Neural crest cell (in vitro differentiated cells): ENCODE data around the gene MYO10. TPM values are rescaled to one million over a fixed set of nuclear protein-coding genes. Genes with fewer than 3 reads are reported as not detected.

ENCODE experiments used
- DNase-seq: peaks from one replicate; pipeline ENCODE4 v3.0.0; 2021; ENCODE audit warnings: low read depth, mixed read lengths, low spot score
- H3K27ac Mint-ChIP-seq: one replicate; pipeline ENCODE4 v1.8.0; 2021; ENCODE audit warnings: mild to moderate bottlenecking, mixed read lengths; ENCODE audit not compliant: unreplicated experiment
- H3K27me3 Mint-ChIP-seq: 2 replicates; pipeline ENCODE4 v1.8.0; 2021; ENCODE audit warnings: low read depth, mild to moderate bottlenecking, mixed read lengths
- H3K36me3 Mint-ChIP-seq: 2 replicates; pipeline ENCODE4 v1.8.0; 2021; ENCODE audit warnings: low read depth, mild to moderate bottlenecking, mixed read lengths
- H3K4me1 Mint-ChIP-seq: 2 replicates; pipeline ENCODE4 v1.8.0; 2021; ENCODE audit warnings: mixed read lengths
- H3K4me3 Mint-ChIP-seq: one replicate; pipeline ENCODE4 v1.8.0; 2021; ENCODE audit warnings: mild to moderate bottlenecking, mixed read lengths
- H3K9me3 Mint-ChIP-seq: 2 replicates; pipeline ENCODE4 v1.8.0; 2021; ENCODE audit warnings: mixed read lengths
- CTCF ChIP-seq: fragments of 200-600 bp; sonication (generic); conservative IDR thresholded peaks from 2 replicates; pipeline ENCODE4 v1.5.0; 2021; ENCODE audit warnings: antibody characterized with exemption, mild to moderate bottlenecking
- total RNA-seq: library from RNA; stranded (reverse); gene quantifications from 2 replicates; pipeline ENCODE4 v1.2.1, GENCODE V29; 2021

Gene MYO10
- total RNA-seq, 1 donor from 2014 or later: 94.4 TPM

GRCh38 chr5:16897800-16898199 is 38.3 kb downstream of the MYO10 start:
- Mint-ChIP-seq H3K4me3 (peak overlapping the region; percentile 63), H3K36me3 (no peaks in the 10 kb centered on the region), H3K27me3 (no peaks in the 10 kb centered on the region), H3K4me1 (peaks cover 67% of the 10 kb centered on the region), H3K27ac (peak overlapping the region; percentile 95), H3K9me3 (no peaks in the 10 kb centered on the region)
- DNase-seq: no peak
- no peak for TF ChIP-seq CTCF

- Mint-ChIP-seq H3K4me3 (peak overlapping the region; percentile 63), H3K36me3 (no peaks in the 10 kb centered on the region)
These were observed 38.8 kb downstream of the MYO10 start for GRCh38 chr5:16897284-16897704.

GRCh38 chr5:16896767-16897166 is 39.3 kb downstream of the MYO10 start:
- Mint-ChIP-seq H3K4me3 (peak overlapping the region; percentile 7), H3K27me3 (no peaks in the 10 kb centered on the region), H3K27ac (no peak overlapping the region), H3K4me1 (peaks cover 76% of the 10 kb centered on the region), H3K9me3 (no peaks in the 10 kb centered on the region), H3K36me3 (no peaks in the 10 kb centered on the region)
- DNase-seq: no peak
- no peak for TF ChIP-seq CTCF

More at GRCh38 chr5:16897284-16897704, 38.8 kb downstream of the MYO10 start:
- H3K9me3 Mint-ChIP-seq: no peaks in the 10 kb centered on the region
- no peak for DNase-seq
- H3K27ac Mint-ChIP-seq: peak overlapping the region; percentile 95
- peaks cover 71% of the 10 kb centered on the region for H3K4me1 Mint-ChIP-seq
- H3K27me3 Mint-ChIP-seq: no peaks in the 10 kb centered on the region
- no peak for TF ChIP-seq CTCF

- H3K4me1 Mint-ChIP-seq: peaks cover 80% of the 10 kb centered on the region
- no peaks in the 10 kb centered on the region for H3K36me3 Mint-ChIP-seq
- peak; percentile 16 for DNase-seq
- H3K27ac Mint-ChIP-seq: peak overlapping the region; percentile 77
- H3K4me3 Mint-ChIP-seq: peak overlapping the region; percentile 64
- no peaks in the 10 kb centered on the region for H3K9me3 Mint-ChIP-seq
- no peaks in the 10 kb centered on the region for H3K27me3 Mint-ChIP-seq
- no peak for TF ChIP-seq CTCF
These were observed 41.6 kb downstream of the MYO10 start for GRCh38 chr5:16894236-16895057.

GRCh38 chr5:16891033-16891432 is 45.1 kb downstream of the MYO10 start:
- DNase-seq: no peak
- Mint-ChIP-seq H3K4me1 (peaks cover 68% of the 10 kb centered on the region), H3K4me3 (no peak overlapping the region), H3K27ac (no peak overlapping the region), H3K36me3 (no peaks in the 10 kb centered on the region), H3K9me3 (peaks cover 5% of the 10 kb centered on the region), H3K27me3 (no peaks in the 10 kb centered on the region)
- no peak for TF ChIP-seq CTCF
